H4 (cell line): ENCODE data around the gene AIM2. TPM values are rescaled to one million over a fixed set of nuclear protein-coding genes. Genes with fewer than 3 reads are reported as not detected.

Source experiments
- DNase-seq: peaks from one replicate; pipeline ENCODE4 v3.0.0-alpha.2; 2015; ENCODE audit warnings: low spot score
- total RNA-seq: library from RNA; depleted of rRNA; stranded (reverse); fragments of >200 nt; shearing (Covaris generic); gene quantifications from 2 replicates; pipeline ENCODE4 v1.2.3, GENCODE V29; 2014; rRNA removed

Gene AIM2
- total RNA-seq, 1 experiment from 2014 or later = 39.5 TPM

GRCh38 chr1:159014851-159015250 lies 61.7 kb downstream of the AIM2 start:
- DNase-seq = no peak

- DNase-seq = no peak
These were observed 62.5 kb downstream of the AIM2 start for GRCh38 chr1:159014003-159014571.

- no peak for DNase-seq
These were observed 64.1 kb downstream of the AIM2 start for GRCh38 chr1:159012495-159012894.

Other genes starting within 250 kb of the AIM2 start
- 0.39 TPM in 1 of 2 replicates, not detected in the other for gene MNDA, start 245.4 kb downstream of the AIM2 start, total RNA-seq
- 0.33 and 1.7 TPM in 2 replicates for gene PYHIN1, start 145.2 kb downstream of the AIM2 start, total RNA-seq
- gene IFI16, start 66.9 kb downstream of the AIM2 start, total RNA-seq = 31.8 and 54.0 TPM in 2 replicates
- gene CADM3, start 94.8 kb upstream of the AIM2 start, total RNA-seq = 6.4 and 10.1 TPM in 2 replicates
- gene ACKR1, start 128.1 kb upstream of the AIM2 start, total RNA-seq = not detected in 2 replicates
- not detected in 2 replicates for gene FCER1A, start 225.6 kb upstream of the AIM2 start, total RNA-seq